Measurements from ENCODE around the gene NLRP12. TPM values are rescaled to one million over a fixed set of nuclear protein-coding genes. Genes with fewer than 3 reads are reported as not detected.
"Not testable (repeated sequence)": the region's sequence is repeated elsewhere in the genome, so short reads cannot be mapped to it uniquely, and the experiment has no call there.

NLRP12 gene, protein sequence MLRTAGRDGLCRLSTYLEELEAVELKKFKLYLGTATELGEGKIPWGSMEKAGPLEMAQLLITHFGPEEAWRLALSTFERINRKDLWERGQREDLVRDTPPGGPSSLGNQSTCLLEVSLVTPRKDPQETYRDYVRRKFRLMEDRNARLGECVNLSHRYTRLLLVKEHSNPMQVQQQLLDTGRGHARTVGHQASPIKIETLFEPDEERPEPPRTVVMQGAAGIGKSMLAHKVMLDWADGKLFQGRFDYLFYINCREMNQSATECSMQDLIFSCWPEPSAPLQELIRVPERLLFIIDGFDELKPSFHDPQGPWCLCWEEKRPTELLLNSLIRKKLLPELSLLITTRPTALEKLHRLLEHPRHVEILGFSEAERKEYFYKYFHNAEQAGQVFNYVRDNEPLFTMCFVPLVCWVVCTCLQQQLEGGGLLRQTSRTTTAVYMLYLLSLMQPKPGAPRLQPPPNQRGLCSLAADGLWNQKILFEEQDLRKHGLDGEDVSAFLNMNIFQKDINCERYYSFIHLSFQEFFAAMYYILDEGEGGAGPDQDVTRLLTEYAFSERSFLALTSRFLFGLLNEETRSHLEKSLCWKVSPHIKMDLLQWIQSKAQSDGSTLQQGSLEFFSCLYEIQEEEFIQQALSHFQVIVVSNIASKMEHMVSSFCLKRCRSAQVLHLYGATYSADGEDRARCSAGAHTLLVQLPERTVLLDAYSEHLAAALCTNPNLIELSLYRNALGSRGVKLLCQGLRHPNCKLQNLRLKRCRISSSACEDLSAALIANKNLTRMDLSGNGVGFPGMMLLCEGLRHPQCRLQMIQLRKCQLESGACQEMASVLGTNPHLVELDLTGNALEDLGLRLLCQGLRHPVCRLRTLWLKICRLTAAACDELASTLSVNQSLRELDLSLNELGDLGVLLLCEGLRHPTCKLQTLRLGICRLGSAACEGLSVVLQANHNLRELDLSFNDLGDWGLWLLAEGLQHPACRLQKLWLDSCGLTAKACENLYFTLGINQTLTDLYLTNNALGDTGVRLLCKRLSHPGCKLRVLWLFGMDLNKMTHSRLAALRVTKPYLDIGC
- total RNA-seq (under 1 TPM; 0.16 to 0.44 (median 0.21) TPM), polyA plus RNA-seq (under 1 TPM; 0.04 to 0.17 (median 0.05) TPM)
- long read RNA-seq, donor 1 = 0 reads
- long read RNA-seq, donor 2 = 0 reads

- Histone ChIP-seq H3K9me3 (no peaks in the 10 kb centered on the region), H3K27me3 (ENCODE audit: insufficient read depth in 3 of 3, low read length in 2 of 3) (peaks cover 0 to 2% (median 0%) of the 10 kb centered on the region in 3 donors), H3K4me3 (peak within 1 kb of the TSS; percentile 24), H3K36me3 (ENCODE audit: insufficient read depth in 1 of 2, low read depth in 1 of 2) (no peaks in the 10 kb centered on the region), H3K27ac (no peak within 1 kb of the TSS), H3K4me1 (no peaks in the 10 kb centered on the region)
- TF ChIP-seq, protein P1, sequence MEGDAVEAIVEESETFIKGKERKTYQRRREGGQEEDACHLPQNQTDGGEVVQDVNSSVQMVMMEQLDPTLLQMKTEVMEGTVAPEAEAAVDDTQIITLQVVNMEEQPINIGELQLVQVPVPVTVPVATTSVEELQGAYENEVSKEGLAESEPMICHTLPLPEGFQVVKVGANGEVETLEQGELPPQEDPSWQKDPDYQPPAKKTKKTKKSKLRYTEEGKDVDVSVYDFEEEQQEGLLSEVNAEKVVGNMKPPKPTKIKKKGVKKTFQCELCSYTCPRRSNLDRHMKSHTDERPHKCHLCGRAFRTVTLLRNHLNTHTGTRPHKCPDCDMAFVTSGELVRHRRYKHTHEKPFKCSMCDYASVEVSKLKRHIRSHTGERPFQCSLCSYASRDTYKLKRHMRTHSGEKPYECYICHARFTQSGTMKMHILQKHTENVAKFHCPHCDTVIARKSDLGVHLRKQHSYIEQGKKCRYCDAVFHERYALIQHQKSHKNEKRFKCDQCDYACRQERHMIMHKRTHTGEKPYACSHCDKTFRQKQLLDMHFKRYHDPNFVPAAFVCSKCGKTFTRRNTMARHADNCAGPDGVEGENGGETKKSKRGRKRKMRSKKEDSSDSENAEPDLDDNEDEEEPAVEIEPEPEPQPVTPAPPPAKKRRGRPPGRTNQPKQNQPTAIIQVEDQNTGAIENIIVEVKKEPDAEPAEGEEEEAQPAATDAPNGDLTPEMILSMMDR (IDR thresholded peaks at IDR 0.05) = no peak
- 65 to 71% (median 69%) methylated on average over 14 of the region's 14 CpGs for WGBS, 3 donors
- ATAC-seq (no peak), DNase-seq (peak in 1 of 2 donors; percentile 49)
- intact Hi-C loops (cut with DNase I) = no loop called here
Observed at GRCh38 chr19:53824134-53824611, at the start of gene NLRP12. NLRP12 (minus strand) TSS chr19:53824314; CDS start chr19:53824174, 140 bp downstream.

GRCh38 chr19:53872762-53873161, 48.6 kb upstream of the NLRP12 start:
- no peak for ATAC-seq

DNA sequence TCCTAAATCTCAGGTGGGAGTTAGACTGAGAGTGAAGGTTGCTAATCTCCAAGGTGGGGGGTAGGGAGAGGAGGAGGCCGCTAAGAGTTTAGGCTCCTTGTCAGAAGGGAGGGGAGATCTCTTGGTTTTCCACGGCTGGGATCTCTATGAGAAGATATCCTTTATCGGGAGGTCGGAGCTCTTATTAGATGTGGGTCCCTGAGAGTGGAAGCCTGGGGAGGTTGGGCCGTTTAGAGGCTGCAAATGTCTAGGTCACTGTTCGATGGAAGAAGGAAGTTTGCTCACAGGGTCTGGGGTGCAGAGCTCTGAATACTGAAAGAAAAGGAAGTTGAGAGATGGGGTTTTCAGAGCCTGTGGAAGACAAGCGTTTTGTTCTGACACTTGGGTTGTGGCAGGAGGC, 47.3 kb upstream of the NLRP12 start:
- TF ChIP-seq, protein P1 (IDR thresholded peaks at IDR 0.05) = no peak
- H3K4me3 ChIP-seq = no peak overlapping the region
- no peak overlapping the region for H3K27ac ChIP-seq
- intact Hi-C loops (cut with DNase I) = no loop called here
- H3K36me3 ChIP-seq (ENCODE audit: insufficient read depth in 1 of 2, low read depth in 1 of 2) = peaks cover 0 to 17% of the 10 kb centered on the region in 2 donors
- H3K9me3 ChIP-seq = no peaks in the 10 kb centered on the region
- ATAC-seq (no peak), DNase-seq (no peak)
- H3K4me1 ChIP-seq = no peaks in the 10 kb centered on the region
- H3K27me3 ChIP-seq (ENCODE audit: insufficient read depth in 3 of 3, low read length in 2 of 3) = peaks cover 0 to 17% (median 1%) of the 10 kb centered on the region in 3 donors
- WGBS, 3 donors = 53 to 54% (median 54%) methylated on average over 7 of the region's 7 CpGs

More at GRCh38 chr19:53872762-53873161, 48.6 kb upstream of the NLRP12 start:
- H3K36me3 ChIP-seq (ENCODE audit: insufficient read depth in 1 of 2, low read depth in 1 of 2) = peaks cover 0 to 17% of the 10 kb centered on the region in 2 donors
- no peak overlapping the region for H3K4me3 ChIP-seq
- intact Hi-C loops (cut with DNase I) = no loop called here
- WGBS, 3 donors = 64 to 68% (median 67%) methylated on average over 6 of the region's 6 CpGs
- H3K27ac ChIP-seq = no peak overlapping the region
- no peaks in the 10 kb centered on the region for H3K9me3 ChIP-seq
- DNase-seq = peak in 1 of 2 donors; percentile 31
- TF ChIP-seq, protein P1 (IDR thresholded peaks at IDR 0.05) = no peak
- H3K4me1 ChIP-seq = no peaks in the 10 kb centered on the region
- peaks cover 0 to 10% (median 0%) of the 10 kb centered on the region in 3 donors for H3K27me3 ChIP-seq (ENCODE audit: insufficient read depth in 3 of 3, low read length in 2 of 3)

- Histone ChIP-seq H3K4me3 (peak overlapping the region; percentile 25), H3K36me3 (ENCODE audit: insufficient read depth in 1 of 2, low read depth in 1 of 2) (peaks cover 0 to 12% of the 10 kb centered on the region in 2 donors), H3K9me3 (no peaks in the 10 kb centered on the region), H3K4me1 (no peaks in the 10 kb centered on the region), H3K27ac (no peak overlapping the region), H3K27me3 (ENCODE audit: insufficient read depth in 3 of 3, low read length in 2 of 3) (peaks cover 0 to 27% (median 1%) of the 10 kb centered on the region in 3 donors)
- intact Hi-C loops (cut with DNase I) = no loop called here
- WGBS, 3 donors = 50 to 67% (median 62%) methylated on average over 5 of the region's 5 CpGs
- ATAC-seq (no peak), DNase-seq (no peak)
- TF ChIP-seq, protein P1 (IDR thresholded peaks at IDR 0.05) = no peak
Observed at GRCh38 chr19:53870485-53870844, 46.4 kb upstream of the NLRP12 start.

DNA sequence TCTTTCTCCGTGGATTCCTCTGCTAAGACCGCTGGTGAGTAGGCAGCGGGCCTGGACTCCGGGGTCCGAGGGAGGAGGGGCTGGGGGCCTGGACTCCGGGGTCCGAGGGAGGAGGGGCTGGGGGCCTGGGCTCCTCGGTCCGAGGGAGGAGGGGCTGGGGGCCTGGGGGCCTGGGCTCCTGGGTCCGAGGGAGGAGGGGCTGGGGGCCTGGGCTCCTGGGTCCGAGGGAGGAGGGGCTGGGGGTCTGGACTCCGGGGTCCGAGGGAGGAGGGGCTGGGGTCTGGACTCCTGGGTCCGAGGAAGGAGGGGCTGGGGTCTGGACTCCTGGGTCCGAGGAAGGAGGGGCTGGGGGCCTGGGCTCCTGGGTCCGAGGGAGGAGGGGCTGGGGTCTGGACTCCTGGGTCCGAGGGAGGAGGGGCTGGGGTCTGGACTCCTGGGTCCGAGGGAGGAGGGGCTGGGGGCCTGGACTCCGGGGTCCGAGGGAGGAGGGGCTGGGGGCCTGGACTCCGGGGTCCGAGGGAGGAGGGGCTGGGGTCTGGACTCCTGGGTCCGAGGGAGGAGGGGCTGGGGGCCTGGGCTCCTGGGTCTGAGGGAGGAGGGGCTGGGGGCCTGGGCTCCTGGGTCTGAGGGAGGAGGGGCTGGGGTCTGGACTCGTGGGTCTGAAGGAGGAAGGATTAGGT, 45.8 kb upstream of the NLRP12 start:
- H3K27me3 ChIP-seq (ENCODE audit: insufficient read depth in 3 of 3, low read length in 2 of 3) = peaks cover 0 to 32% (median 1%) of the 10 kb centered on the region in 3 donors
- intact Hi-C loops (cut with DNase I); ATAC-seq; H3K9me3 ChIP-seq; H3K4me1 ChIP-seq: not testable (repeated sequence)
- 5 to 14% (median 12%) methylated on average over 18 to 24 of the region's 24 CpGs for WGBS, 3 donors
- H3K4me3 ChIP-seq = peak overlapping the region; percentile 73
- peak overlapping the region; percentile 80 for H3K27ac ChIP-seq
- H3K36me3 ChIP-seq (ENCODE audit: insufficient read depth in 1 of 2, low read depth in 1 of 2) = peaks cover 0 to 12% of the 10 kb centered on the region in 2 donors
- peak in 1 of 2 donors; percentile 56 for DNase-seq

Measured in psoas muscle (tissue), 8 donors.